Measurements from ENCODE around the gene FOXD2. TPM values are rescaled to one million over a fixed set of nuclear protein-coding genes. Genes with fewer than 3 reads are reported as not detected.

Gene FOXD2
- total RNA-seq, 1 donor from 2014 or later: 0.07 TPM

GRCh38 chr1:47445823-47446550 lies 8.1 kb downstream of the FOXD2 start:
- peaks cover 13% of the 10 kb centered on the region for H3K9me3 Mint-ChIP-seq (ENCODE audit: unreplicated experiment)

GRCh38 chr1:47448462-47449222 lies 10.8 kb downstream of the FOXD2 start:
- no peaks in the 10 kb centered on the region for H3K36me3 ChIP-seq (ENCODE audit: insufficient read depth, low read length)
- Mint-ChIP-seq H3K4me1 (ENCODE audit: low read depth, unreplicated experiment) (peaks cover 5% of the 10 kb centered on the region), H3K4me3 (ENCODE audit: unreplicated experiment) (no peak overlapping the region), H3K27ac (ENCODE audit: unreplicated experiment) (no peak overlapping the region), H3K9me3 (ENCODE audit: unreplicated experiment) (peaks cover 13% of the 10 kb centered on the region), H3K27me3 (ENCODE audit: low read depth, unreplicated experiment) (peaks cover 77% of the 10 kb centered on the region), H3K36me3 (ENCODE audit: low read depth, unreplicated experiment) (peaks cover 4% of the 10 kb centered on the region)
- no peak overlapping the region for H3K4me3 ChIP-seq (ENCODE audit: insufficient read depth, low read depth, low read length)
- H3K9ac ChIP-seq (ENCODE audit: low read length): no peak overlapping the region
- no peak for FAIRE-seq
- H3K4me2 ChIP-seq (ENCODE audit: low read length): no peak overlapping the region
- peaks cover 6% of the 10 kb centered on the region for H3K4me1 ChIP-seq (ENCODE audit: insufficient read depth, low read length)
- no peak overlapping the region for H2AFZ ChIP-seq (ENCODE audit: low read depth, low read length)
- H3K27ac ChIP-seq (ENCODE audit: low read depth, low read length): no peak overlapping the region
- no peaks in the 10 kb centered on the region for H3K79me2 ChIP-seq (ENCODE audit: insufficient read depth, low read length)
- H4K20me1 ChIP-seq (ENCODE audit: insufficient read depth, low read length): peaks cover 4% of the 10 kb centered on the region
- H3K27me3 ChIP-seq (ENCODE audit: insufficient read depth, low read length): peaks cover 71% of the 10 kb centered on the region
- no peak for TF ChIP-seq EZH2 (IDR thresholded peaks at IDR 0.05; ENCODE audit: insufficient read depth, low read length)
- TF ChIP-seq, protein P1, sequence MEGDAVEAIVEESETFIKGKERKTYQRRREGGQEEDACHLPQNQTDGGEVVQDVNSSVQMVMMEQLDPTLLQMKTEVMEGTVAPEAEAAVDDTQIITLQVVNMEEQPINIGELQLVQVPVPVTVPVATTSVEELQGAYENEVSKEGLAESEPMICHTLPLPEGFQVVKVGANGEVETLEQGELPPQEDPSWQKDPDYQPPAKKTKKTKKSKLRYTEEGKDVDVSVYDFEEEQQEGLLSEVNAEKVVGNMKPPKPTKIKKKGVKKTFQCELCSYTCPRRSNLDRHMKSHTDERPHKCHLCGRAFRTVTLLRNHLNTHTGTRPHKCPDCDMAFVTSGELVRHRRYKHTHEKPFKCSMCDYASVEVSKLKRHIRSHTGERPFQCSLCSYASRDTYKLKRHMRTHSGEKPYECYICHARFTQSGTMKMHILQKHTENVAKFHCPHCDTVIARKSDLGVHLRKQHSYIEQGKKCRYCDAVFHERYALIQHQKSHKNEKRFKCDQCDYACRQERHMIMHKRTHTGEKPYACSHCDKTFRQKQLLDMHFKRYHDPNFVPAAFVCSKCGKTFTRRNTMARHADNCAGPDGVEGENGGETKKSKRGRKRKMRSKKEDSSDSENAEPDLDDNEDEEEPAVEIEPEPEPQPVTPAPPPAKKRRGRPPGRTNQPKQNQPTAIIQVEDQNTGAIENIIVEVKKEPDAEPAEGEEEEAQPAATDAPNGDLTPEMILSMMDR (IDR thresholded peaks at IDR 0.05; ENCODE audit: insufficient read depth, low read depth, low read length): no peak
- no peaks in the 10 kb centered on the region for H3K9me3 ChIP-seq (ENCODE audit: insufficient read depth, low read depth, low read length)
- no peak for DNase-seq (ENCODE audit: low read depth)

More at GRCh38 chr1:47445823-47446550, 8.1 kb downstream of the FOXD2 start:
- Histone ChIP-seq H3K36me3 (ENCODE audit: insufficient read depth, low read length) (no peaks in the 10 kb centered on the region), H3K79me2 (ENCODE audit: insufficient read depth, low read length) (no peaks in the 10 kb centered on the region), H2AFZ (ENCODE audit: low read depth, low read length) (no peak overlapping the region), H3K9me3 (ENCODE audit: insufficient read depth, low read depth, low read length) (no peaks in the 10 kb centered on the region), H3K4me1 (ENCODE audit: insufficient read depth, low read length) (peaks cover 6% of the 10 kb centered on the region), H3K4me2 (ENCODE audit: low read length) (no peak overlapping the region), H3K9ac (ENCODE audit: low read length) (no peak overlapping the region), H3K27ac (ENCODE audit: low read depth, low read length) (no peak overlapping the region), H4K20me1 (ENCODE audit: insufficient read depth, low read length) (peaks cover 9% of the 10 kb centered on the region), H3K4me3 (ENCODE audit: insufficient read depth, low read depth, low read length) (no peak overlapping the region), H3K27me3 (ENCODE audit: insufficient read depth, low read length) (peaks cover 93% of the 10 kb centered on the region)
- FAIRE-seq (no peak), DNase-seq (ENCODE audit: low read depth) (no peak)
- Mint-ChIP-seq H3K27me3 (ENCODE audit: low read depth, unreplicated experiment) (peaks cover 54% of the 10 kb centered on the region), H3K36me3 (ENCODE audit: low read depth, unreplicated experiment) (peaks cover 4% of the 10 kb centered on the region), H3K4me1 (ENCODE audit: low read depth, unreplicated experiment) (peaks cover 5% of the 10 kb centered on the region), H3K27ac (ENCODE audit: unreplicated experiment) (no peak overlapping the region), H3K4me3 (ENCODE audit: unreplicated experiment) (no peak overlapping the region)
- TF ChIP-seq, protein P1 (IDR thresholded peaks at IDR 0.05; ENCODE audit: insufficient read depth, low read depth, low read length): no peak
- peak; percentile 79 for TF ChIP-seq EZH2 (IDR thresholded peaks at IDR 0.05; ENCODE audit: insufficient read depth, low read length)

Measured in astrocyte (in vitro differentiated cells and primary cell).